ENCODE measurements around the gene DNLZ.
A peak's percentile ranks its signal among the peaks of the same experiment; 100 is the strongest.

DNLZ gene

GRCh38 chr9:136339173-136339957, 24.2 kb downstream of the DNLZ start:
- no peak for DNase-seq (ENCODE audit: low read depth)
- peak; percentile 76 for TF ChIP-seq CTCF (IDR thresholded peaks at IDR 0.05; ENCODE audit: control insufficient read depth, insufficient read depth, low read depth, low read length, missing control alignments)
- H3K4me3 ChIP-seq (ENCODE audit: control insufficient read depth, low read depth, low read length), result no peak overlapping the region

GRCh38 chr9:136338511-136338910, 25.0 kb downstream of the DNLZ start:
- no peak for DNase-seq (ENCODE audit: low read depth)
- no peak overlapping the region for H3K4me3 ChIP-seq (ENCODE audit: control insufficient read depth, low read depth, low read length)
- TF ChIP-seq CTCF (IDR thresholded peaks at IDR 0.05; ENCODE audit: control insufficient read depth, insufficient read depth, low read depth, low read length, missing control alignments), result no peak

DNA sequence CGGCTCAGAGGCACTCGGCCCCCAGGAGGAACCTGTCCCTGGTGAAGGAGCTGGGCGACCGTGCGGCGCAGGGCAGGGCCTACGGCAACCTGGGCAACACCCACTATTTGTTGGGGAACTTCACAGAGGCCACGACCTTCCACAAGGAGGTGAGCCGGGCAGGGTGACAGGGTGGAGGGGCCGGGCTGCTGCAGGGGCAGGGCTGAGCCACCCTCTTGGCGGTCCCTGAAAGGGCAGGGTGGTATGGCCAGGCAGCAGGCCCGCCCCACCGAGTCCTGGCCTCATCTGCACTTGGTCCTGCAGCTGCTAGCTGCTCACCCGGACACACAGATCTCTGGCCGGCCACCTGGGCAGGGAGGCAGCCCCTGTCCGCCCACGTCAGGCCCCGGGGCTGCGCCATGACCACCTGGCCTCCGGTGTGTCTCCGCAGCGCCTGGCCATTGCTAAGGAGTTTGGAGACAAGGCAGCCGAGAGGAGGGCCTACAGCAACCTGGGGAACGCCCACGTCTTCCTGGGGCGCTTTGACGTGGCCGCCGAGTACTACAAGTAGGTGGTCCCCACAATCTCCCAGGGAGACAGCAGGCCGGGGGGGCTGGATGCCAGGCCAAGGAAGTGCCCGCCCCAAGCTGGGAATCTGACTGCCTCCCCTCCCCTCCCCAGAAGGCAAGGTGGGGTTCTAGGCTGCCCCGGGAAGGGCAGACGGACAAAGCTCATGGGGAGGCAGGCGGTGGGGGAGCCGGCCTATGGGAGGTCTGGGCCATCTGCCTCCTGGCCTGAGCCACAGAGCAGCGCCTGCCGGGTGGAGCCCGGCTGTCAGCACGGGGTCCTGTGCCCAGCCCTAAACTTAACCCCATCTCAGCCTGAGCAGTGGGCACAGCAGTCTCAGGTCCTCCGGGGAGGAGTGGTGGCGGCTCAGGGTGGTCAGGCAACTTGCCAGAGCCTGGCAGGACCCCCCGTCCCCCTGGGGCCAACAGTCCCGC, 25.8 kb downstream of the DNLZ start:
- TF ChIP-seq CTCF (IDR thresholded peaks at IDR 0.05; ENCODE audit: control insufficient read depth, insufficient read depth, low read depth, low read length, missing control alignments), result no peak
- H3K4me3 ChIP-seq (ENCODE audit: control insufficient read depth, low read depth, low read length), result no peak overlapping the region
- no peak for DNase-seq (ENCODE audit: low read depth)

- TF ChIP-seq CTCF (IDR thresholded peaks at IDR 0.05; ENCODE audit: control insufficient read depth, insufficient read depth, low read depth, low read length, missing control alignments), result no peak
- no peak for DNase-seq (ENCODE audit: low read depth)
- no peak overlapping the region for H3K4me3 ChIP-seq (ENCODE audit: control insufficient read depth, low read depth, low read length)
Observed at GRCh38 chr9:136336881-136337280, 26.7 kb downstream of the DNLZ start.

DNA sequence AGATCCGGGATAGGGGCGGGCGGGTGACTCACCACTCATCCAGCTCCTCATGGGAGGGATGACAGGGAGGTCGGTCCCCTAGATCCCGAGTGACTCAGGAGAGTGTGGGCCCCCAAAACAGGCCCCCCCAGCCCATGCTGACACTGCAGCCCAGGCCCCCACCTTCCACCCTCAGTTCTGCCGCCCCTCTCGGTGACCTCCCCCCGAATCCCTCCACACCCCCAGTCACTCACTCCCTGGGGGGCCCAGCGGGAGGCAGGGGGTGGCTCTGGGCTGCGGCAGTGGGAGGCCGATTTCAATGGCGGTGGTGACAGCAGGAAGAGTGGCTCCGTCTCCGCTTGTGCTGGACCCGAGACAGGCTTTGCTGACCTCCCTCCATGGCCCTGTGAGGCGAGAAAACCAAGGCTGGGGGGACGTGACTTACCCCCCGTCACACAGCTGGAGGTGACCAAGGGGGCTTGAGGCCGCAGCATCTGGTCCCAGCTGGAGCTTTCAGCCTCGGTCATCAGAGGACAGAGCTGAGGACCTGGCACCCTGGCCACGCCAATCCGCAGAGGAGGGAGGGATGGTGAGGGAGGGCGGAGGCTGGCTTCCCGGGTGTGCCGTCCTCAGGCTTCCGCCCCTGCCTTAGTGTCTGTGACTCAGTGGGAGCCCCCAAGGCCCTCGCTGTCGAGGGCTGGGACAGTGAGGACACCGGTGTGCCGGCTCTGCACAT, 27.2 kb downstream of the DNLZ start:
- no peak for TF ChIP-seq CTCF (IDR thresholded peaks at IDR 0.05; ENCODE audit: control insufficient read depth, insufficient read depth, low read depth, low read length, missing control alignments)
- no peak for DNase-seq (ENCODE audit: low read depth)

More for the DNA sequence above, 27.2 kb downstream of the DNLZ start:
- no peak overlapping the region for H3K4me3 ChIP-seq (ENCODE audit: control insufficient read depth, low read depth, low read length)

Measured in AG09309 (cell line).